ENCODE measurements around the gene NPAS3.

DNA sequence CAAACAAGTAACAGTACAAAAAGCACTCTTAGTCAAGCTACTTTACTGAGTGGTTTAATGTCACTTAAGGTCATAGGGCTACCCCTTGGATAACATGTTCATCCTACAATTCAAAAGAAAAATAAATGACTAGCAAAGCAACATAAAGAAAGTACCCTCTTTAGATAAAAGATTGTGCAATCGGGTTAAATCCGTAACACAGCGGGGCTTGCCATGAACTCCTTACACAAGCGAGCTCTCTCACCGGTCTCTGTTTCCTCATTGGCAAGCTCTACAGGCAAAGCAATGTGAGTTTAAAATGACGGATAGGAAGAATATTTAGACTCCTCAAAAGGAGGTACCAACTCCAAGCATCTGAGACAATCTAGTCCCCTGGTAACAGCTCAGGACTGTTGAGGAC lies 871.6 kb downstream of the NPAS3 start:
- TF ChIP-seq CTCF (IDR thresholded peaks at IDR 0.05) (no peak), EZH2 (IDR thresholded peaks at IDR 0.05) (no peak), EZH2phosphoT487 (IDR thresholded peaks at IDR 0.05) (no peak)
